ENCODE results near the gene AVPR2.

AVPR2 gene

GRCh38 chrX:153931748-153932147 lies 27.3 kb downstream of the AVPR2 start:
- DNase-seq = no peak
- Mint-ChIP-seq H3K27ac (peak overlapping the region; percentile 6), H3K36me3 (peaks cover 11 to 42% of the 10 kb centered on the region in 2 donors), H3K9me3 (no peaks in the 10 kb centered on the region), H3K4me1 (peaks cover 33 to 40% of the 10 kb centered on the region in 2 donors), H3K27me3 (no peaks in the 10 kb centered on the region), H3K4me3 (no peak overlapping the region)
- ATAC-seq (replicated peaks) = no peak

GRCh38 chrX:153932220-153932915 lies 27.9 kb downstream of the AVPR2 start:
- H3K4me1 Mint-ChIP-seq = peaks cover 29 to 34% of the 10 kb centered on the region in 2 donors
- H3K27me3 Mint-ChIP-seq = no peaks in the 10 kb centered on the region
- peaks cover 9 to 37% of the 10 kb centered on the region in 2 donors for H3K36me3 Mint-ChIP-seq
- DNase-seq = no peak
- no peaks in the 10 kb centered on the region for H3K9me3 Mint-ChIP-seq
- H3K27ac Mint-ChIP-seq = peak overlapping the region; percentile 16
- peak overlapping the region in 1 of 2 donors; percentile 44 for H3K4me3 Mint-ChIP-seq
- no peak for ATAC-seq (replicated peaks)

- Mint-ChIP-seq H3K9me3 (no peaks in the 10 kb centered on the region), H3K4me1 (peaks cover 32 to 35% of the 10 kb centered on the region in 2 donors), H3K27ac (peak overlapping the region; percentile 94), H3K36me3 (peaks cover 13 to 39% of the 10 kb centered on the region in 2 donors), H3K4me3 (peak overlapping the region; percentile 87 to 89), H3K27me3 (no peaks in the 10 kb centered on the region)
- ATAC-seq (replicated peaks) = no peak
- DNase-seq = no peak
Measured at GRCh38 chrX:153933748-153934147, 29.3 kb downstream of the AVPR2 start.

- H3K36me3 Mint-ChIP-seq = peaks cover 13 to 35% of the 10 kb centered on the region in 2 donors
- ATAC-seq (replicated peaks) = peak; percentile 33 to 34
- no peaks in the 10 kb centered on the region for H3K27me3 Mint-ChIP-seq
- H3K4me3 Mint-ChIP-seq = peak overlapping the region; percentile 87 to 89
- no peak for DNase-seq
- H3K9me3 Mint-ChIP-seq = no peaks in the 10 kb centered on the region
- peaks cover 29 to 31% of the 10 kb centered on the region in 2 donors for H3K4me1 Mint-ChIP-seq
- H3K27ac Mint-ChIP-seq = peak overlapping the region; percentile 94
Measured at GRCh38 chrX:153934148-153934761, 29.8 kb downstream of the AVPR2 start.

GRCh38 chrX:153934762-153935325 lies 30.4 kb downstream of the AVPR2 start, which contains the start of gene NAA10:
Gene NAA10, minus strand, starts transcription at chrX:153935037. Its CDS starts 133 bp downstream, at chrX:153934904.
- H3K27me3 Mint-ChIP-seq = no peaks in the 10 kb centered on the region
- H3K9me3 Mint-ChIP-seq = no peaks in the 10 kb centered on the region
- peaks cover 30 to 32% of the 10 kb centered on the region in 2 donors for H3K4me1 Mint-ChIP-seq
- peak within 1 kb of the TSS; percentile 87 to 89 for H3K4me3 Mint-ChIP-seq
- peaks cover 17 to 31% of the 10 kb centered on the region in 2 donors for H3K36me3 Mint-ChIP-seq
- ATAC-seq (replicated peaks) (peak; percentile 91 to 93), DNase-seq (peak; percentile 61)
- H3K27ac Mint-ChIP-seq = peak within 1 kb of the TSS; percentile 94

GRCh38 chrX:153935326-153935851 lies 30.9 kb downstream of the AVPR2 start:
- ATAC-seq (replicated peaks) (no peak), DNase-seq (no peak)
- no peaks in the 10 kb centered on the region for H3K27me3 Mint-ChIP-seq
- peak overlapping the region; percentile 56 to 72 for H3K4me3 Mint-ChIP-seq
- peaks cover 27 to 34% of the 10 kb centered on the region in 2 donors for H3K4me1 Mint-ChIP-seq
- peaks cover 17 to 27% of the 10 kb centered on the region in 2 donors for H3K36me3 Mint-ChIP-seq
- peak overlapping the region; percentile 79 for H3K27ac Mint-ChIP-seq
- H3K9me3 Mint-ChIP-seq = no peaks in the 10 kb centered on the region

- no peak overlapping the region for H3K4me3 Mint-ChIP-seq
- H3K4me1 Mint-ChIP-seq = peaks cover 24 to 29% of the 10 kb centered on the region in 2 donors
- no peak overlapping the region for H3K27ac Mint-ChIP-seq
- DNase-seq = no peak
- peaks cover 15 to 19% of the 10 kb centered on the region in 2 donors for H3K36me3 Mint-ChIP-seq
- H3K27me3 Mint-ChIP-seq = no peaks in the 10 kb centered on the region
- no peak for ATAC-seq (replicated peaks)
- no peaks in the 10 kb centered on the region for H3K9me3 Mint-ChIP-seq
Measured at GRCh38 chrX:153937056-153937455, 32.6 kb downstream of the AVPR2 start.

- DNase-seq (no peak), ATAC-seq (replicated peaks) (no peak)
- no peak overlapping the region for H3K27ac Mint-ChIP-seq
- H3K4me3 Mint-ChIP-seq = no peak overlapping the region
- H3K9me3 Mint-ChIP-seq = no peaks in the 10 kb centered on the region
- peaks cover 24 to 35% of the 10 kb centered on the region in 2 donors for H3K4me1 Mint-ChIP-seq
- H3K27me3 Mint-ChIP-seq = no peaks in the 10 kb centered on the region
- H3K36me3 Mint-ChIP-seq = peaks cover 15 to 20% of the 10 kb centered on the region in 2 donors
Measured at GRCh38 chrX:153938226-153938786, 33.8 kb downstream of the AVPR2 start.

GRCh38 chrX:153939573-153939972 lies 35.1 kb downstream of the AVPR2 start:
- Mint-ChIP-seq H3K4me3 (no peak overlapping the region), H3K27ac (peak overlapping the region; percentile 31), H3K9me3 (no peaks in the 10 kb centered on the region), H3K4me1 (peaks cover 22 to 37% of the 10 kb centered on the region in 2 donors), H3K27me3 (no peaks in the 10 kb centered on the region), H3K36me3 (peaks cover 17 to 22% of the 10 kb centered on the region in 2 donors)
- no peak for DNase-seq
- ATAC-seq (replicated peaks) = no peak

GRCh38 chrX:153941336-153942252 lies 37.1 kb downstream of the AVPR2 start:
- H3K9me3 Mint-ChIP-seq = no peaks in the 10 kb centered on the region
- no peak for DNase-seq
- peak overlapping the region; percentile 90 for H3K27ac Mint-ChIP-seq
- peaks cover 18 to 42% of the 10 kb centered on the region in 2 donors for H3K4me1 Mint-ChIP-seq
- peak overlapping the region; percentile 79 to 84 for H3K4me3 Mint-ChIP-seq
- no peaks in the 10 kb centered on the region for H3K27me3 Mint-ChIP-seq
- no peak for ATAC-seq (replicated peaks)
- peaks cover 16 to 25% of the 10 kb centered on the region in 2 donors for H3K36me3 Mint-ChIP-seq

- H3K27ac Mint-ChIP-seq = peak within 1 kb of the TSS; percentile 97
- ATAC-seq (replicated peaks) (peak; percentile 52 to 69), DNase-seq (no peak)
- peaks cover 17 to 35% of the 10 kb centered on the region in 2 donors for H3K36me3 Mint-ChIP-seq
- H3K4me1 Mint-ChIP-seq = peaks cover 15 to 46% of the 10 kb centered on the region in 2 donors
- H3K9me3 Mint-ChIP-seq = no peaks in the 10 kb centered on the region
- H3K4me3 Mint-ChIP-seq = peak within 1 kb of the TSS; percentile 95 to 98
- no peaks in the 10 kb centered on the region for H3K27me3 Mint-ChIP-seq
Measured at GRCh38 chrX:153944140-153944799, 39.8 kb downstream of the AVPR2 start, which contains the start of gene RENBP. Gene RENBP, minus strand, starts transcription at chrX:153944643. Its CDS starts 33 bp downstream, at chrX:153944610.

GRCh38 chrX:153944800-153945150 lies 40.3 kb downstream of the AVPR2 start:
- H3K4me1 Mint-ChIP-seq = peaks cover 11 to 42% of the 10 kb centered on the region in 2 donors
- ATAC-seq (replicated peaks) (peak; percentile 13 to 41), DNase-seq (no peak)
- H3K9me3 Mint-ChIP-seq = no peaks in the 10 kb centered on the region
- peak overlapping the region; percentile 97 for H3K27ac Mint-ChIP-seq
- H3K36me3 Mint-ChIP-seq = peaks cover 19 to 39% of the 10 kb centered on the region in 2 donors
- peak overlapping the region; percentile 95 to 98 for H3K4me3 Mint-ChIP-seq
- no peaks in the 10 kb centered on the region for H3K27me3 Mint-ChIP-seq

Measured in stimulated activated naive B cell treated with anti-CD40 and anti-IgM and Interleukin-4, amounts not matched to agents 10 μg/mL and 1 μg/mL and 100 μg/mL, for 72 hours (primary cell).